Measurements from ENCODE around the gene ZC3H12D. TPM values are rescaled to one million over a fixed set of nuclear protein-coding genes. Genes with fewer than 3 reads are reported as not detected.

The ZC3H12D gene
- total and polyA plus RNA-seq, 9 of the 15 experiments (the other 6 are each of a cell fraction or from before 2014, with no cell fraction given) = 0.04 to 0.27 (median 0.05) TPM; not detected in 3

DNA sequence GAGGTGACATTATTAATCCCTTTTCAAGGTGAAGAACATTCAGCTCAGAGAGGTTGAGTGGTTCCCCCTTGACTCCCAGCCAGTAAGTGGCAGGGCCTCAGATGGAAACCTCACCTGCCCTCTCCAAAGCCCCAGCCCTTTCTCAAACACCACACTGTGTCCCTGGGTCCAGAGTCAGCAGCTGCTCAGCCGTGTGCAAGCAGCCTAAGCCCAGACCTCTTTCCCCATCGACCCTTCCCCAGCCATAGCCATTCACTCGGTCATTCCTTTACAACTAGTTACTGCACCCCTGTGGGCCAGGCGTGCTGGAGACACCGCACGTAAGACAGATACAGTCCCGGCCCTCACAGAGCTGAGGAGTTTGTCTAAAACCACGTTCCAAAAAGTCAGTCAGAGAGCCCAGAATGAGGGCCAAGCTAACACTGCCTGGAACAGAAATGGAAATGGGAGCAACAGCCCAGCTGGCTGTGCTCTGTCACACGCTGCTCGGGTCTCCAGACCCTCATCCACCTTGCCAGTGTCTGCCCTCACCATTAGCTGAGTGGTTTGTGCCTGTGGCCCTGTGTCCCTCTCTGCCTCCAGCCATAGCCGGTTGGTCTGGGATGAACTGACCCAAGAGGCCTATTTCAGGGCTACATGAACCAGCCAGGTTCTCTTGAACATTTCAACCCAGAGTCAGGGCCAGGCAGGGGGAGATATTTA lies 29.6 kb downstream of the ZC3H12D start:
- H3K4me2 ChIP-seq (ENCODE audit: insufficient read depth, low read length) = no peak overlapping the region
- intact Hi-C loops (cut with micrococcal nuclease) = no loop called here
- no peak for ATAC-seq

More for the DNA sequence above, 29.6 kb downstream of the ZC3H12D start:
- ChIA-PET POLR2A (interaction anchor here (1.3 kb wide), 1 partner anchor 10 kb away, joined by 6 read pairs; no protein-coding TSS in a partner anchor), CTCF (ENCODE audit: low intra/inter-chr PET ratio) (no interaction called here)
- FAIRE-seq (no peak), DNase-seq (ENCODE audit: extremely low read depth in 1 of 4, low spot score in 3 of 4) (no peak)
- no peaks in the 10 kb centered on the region for H3K9me3 ChIP-seq (replicated peaks; ENCODE audit: control insufficient read depth, insufficient read depth, low read depth, low read length)
- peaks cover 0 to 28% of the 10 kb centered on the region in 2 experiments; a peak in 4 of 5 replicates for H3K4me1 ChIP-seq (replicated peaks in 1 of 2; ENCODE audit: control insufficient read depth in 2 of 2, insufficient read depth in 2 of 2, low read length in 2 of 2)
- no peak overlapping the region for H3K9ac ChIP-seq (ENCODE audit: insufficient read depth in 1 of 2, low read depth in 2 of 2, low read length in 2 of 2)
- H3K79me2 ChIP-seq (ENCODE audit: control insufficient read depth, insufficient read depth, low read length) = no peaks in the 10 kb centered on the region
- H3K27me3 ChIP-seq (ENCODE audit: control insufficient read depth in 2 of 2, insufficient read depth in 2 of 2, low read length in 2 of 2) = peaks cover 70 to 84% of the 10 kb centered on the region in 2 experiments
- peaks cover 22% of the 10 kb centered on the region for H4K20me1 ChIP-seq (replicated peaks; ENCODE audit: control insufficient read depth, insufficient read depth, low read length)
- no peaks in the 10 kb centered on the region for H3K9me1 ChIP-seq (ENCODE audit: control insufficient read depth, insufficient read depth, low read length)
- no TSS peak for BruUV-seq (replicated peaks)
- in situ Hi-C loops (cut with MboI) = no loop called here
- 1% methylated on average over 11 of the region's 11 CpGs for WGBS (ENCODE audit: insufficient coverage, low coverage, missing lambda C conversion rate)
- no peak overlapping the region for H3K4me3 ChIP-seq
- no peak overlapping the region for H2AFZ ChIP-seq (ENCODE audit: low read depth, low read length)
- TF ChIP-seq E2F8 (IDR thresholded peaks at IDR 0.05; ENCODE audit: low read depth, partially characterized antibody) = no peak
- no peak for TF ChIP-seq SP1 (CRISPR knock-in tag; IDR thresholded peaks at IDR 0.05)
- TF ChIP-seq HOXB6 (CRISPR knock-in tag; IDR thresholded peaks at IDR 0.05; ENCODE audit: borderline replicate concordance) = no peak
- TF ChIP-seq ZBTB40 (IDR thresholded peaks at IDR 0.05) = no peak
- TF ChIP-seq ZBTB40 (CRISPR knock-in tag; IDR thresholded peaks at IDR 0.05) = no peak
- TF ChIP-seq JUN (IDR thresholded peaks at IDR 0.05; ENCODE audit: borderline replicate concordance, low read depth, low read length) = no peak
- TF ChIP-seq JUN (CRISPR knock-in tag; IDR thresholded peaks at IDR 0.05; ENCODE audit: borderline replicate concordance) = no peak
- no peaks in the 10 kb centered on the region for H3K36me3 ChIP-seq (ENCODE audit: control insufficient read depth, insufficient read depth, low read length)
- no peak overlapping the region for H3K27ac ChIP-seq (ENCODE audit: extremely low read depth, low read depth, low read length)

Measured in K562 (cell line).